Panc1 (cell line): ENCODE results near the gene CEP131. TPM values are rescaled to one million over a fixed set of nuclear protein-coding genes. Genes with fewer than 3 reads are reported as not detected.

Experiments
- ATAC-seq: fragments of 200-7000 bp; cut with Tn5 transposase; 2 replicates; pipeline ENCODE4 v1.9.1; 2020; ENCODE audit warnings: mild to moderate bottlenecking, moderate library complexity
- BruUV-seq: library from RNA; stranded (reverse); fragments of 400-500 nt; replicated peaks from 2 replicates; lab custom pipeline; 2021; lab: Mats Ljungman, UMichigan
- CTCF ChIA-PET: fragments of 300-600 bp; sonication (Branson Sonifier 250); formaldehyde crosslinking; loops from one replicate; lab custom pipeline; 2022; ENCODE audit warnings: antibody characterized with exemption; lab: Charles Lee
- POLR2A ChIA-PET: fragments of 300-600 bp; sonication (Branson Sonifier 250); formaldehyde crosslinking; loops from one replicate; lab custom pipeline; 2022; ENCODE audit warnings: antibody characterized with exemption; lab: Charles Lee
- DNase-seq: peaks from one replicate; pipeline ENCODE4 v3.0.0-alpha.2; 2010; ENCODE audit warnings: low read depth, low spot score
- H3K27ac ChIP-seq: 2 replicates; pipeline ENCODE4 v1.5.1; 2011; ENCODE audit warnings: mild to moderate bottlenecking, low read length, inconsistent platforms
- H3K27me3 ChIP-seq: fragments of 200-500 bp; sonication (Bioruptor generic); 2 replicates; pipeline ENCODE4 v1.6.0; 2014; ENCODE audit warnings: low read length, inconsistent platforms; ENCODE audit not compliant: control insufficient read depth, insufficient read depth
- H3K36me3 ChIP-seq: fragments of 200-500 bp; sonication (Bioruptor generic); 2 replicates; pipeline ENCODE4 v1.5.1; 2014; ENCODE audit warnings: inconsistent platforms, mild to moderate bottlenecking, low read length, moderate library complexity; ENCODE audit not compliant: control insufficient read depth, insufficient read depth
- H3K4me1 ChIP-seq: 2 replicates; pipeline ENCODE4 v1.5.1; 2011; ENCODE audit warnings: inconsistent platforms, mild to moderate bottlenecking, low read length, moderate library complexity; ENCODE audit not compliant: control insufficient read depth, insufficient read depth
- H3K4me3 ChIP-seq, 2 experiments: 2 replicates each; pipeline ENCODE4 v1.5.1; 2011 to 2012; ENCODE audit warnings: low read depth in 2 of 2, low read length in 2 of 2, mild to moderate bottlenecking in 2 of 2, inconsistent platforms in 1 of 2, moderate library complexity in 1 of 2
- H3K9me3 ChIP-seq: fragments of 200-500 bp; sonication (Bioruptor generic); 2 replicates; pipeline ENCODE4 v1.5.1; 2014; ENCODE audit warnings: low read depth, mild to moderate bottlenecking, inconsistent platforms, low read length, moderate library complexity; ENCODE audit not compliant: control insufficient read depth, insufficient read depth
- CTCF ChIP-seq: fragments of 450-650 bp; IDR thresholded peaks from 2 replicates; pipeline ENCODE4 v1.5.1; 2017; ENCODE audit warnings: mild to moderate bottlenecking
- POLR2AphosphoS5 ChIP-seq: IDR thresholded peaks from 2 replicates; pipeline ENCODE4 v1.6.1; 2012; ENCODE audit warnings: mild to moderate bottlenecking, low read depth, low read length, moderate library complexity
- REST ChIP-seq, 2 experiments: IDR thresholded peaks; 2 replicates each; pipeline ENCODE4 v1.6.1; 2011 to 2012; ENCODE audit warnings: low read depth in 2 of 2, control low read depth in 1 of 2, low read length in 1 of 2, mild to moderate bottlenecking in 1 of 2, moderate library complexity in 1 of 2; ENCODE audit not compliant: insufficient read depth in 1 of 2
- SIN3A ChIP-seq: IDR thresholded peaks from 2 replicates; pipeline ENCODE4 v1.6.1; 2012; ENCODE audit warnings: low read depth, mild to moderate bottlenecking, low read length, moderate library complexity, borderline replicate concordance; ENCODE audit not compliant: insufficient read depth
- TCF7L2 ChIP-seq: IDR thresholded peaks from 2 replicates; pipeline ENCODE4 v1.6.1; 2011; ENCODE audit warnings: mild to moderate bottlenecking, low read depth, low read length, inconsistent platforms
- in situ Hi-C: cut with HindIII; loops from 2 replicates; pipeline ENCODE4 v1.10.0; 2016; ENCODE audit warnings: low sequenced_read_pairs, low pct_unique_long_range_greater_than_20kb
- intact Hi-C: fragments of 100-400 bp; cut with micrococcal nuclease; formaldehyde crosslinking; loops from one replicate; pipeline ENCODE4 v1.10.0; 2022; ENCODE audit not compliant: unreplicated experiment
- total RNA-seq: library from RNA; stranded (reverse); gene quantifications from one replicate; pipeline ENCODE4 v1.2.1, GENCODE V29; 2021; ENCODE audit not compliant: unreplicated experiment

Gene CEP131
- total RNA-seq, 1 experiment from 2014 or later: 26.0 TPM

GRCh38 chr17:81265576-81265975 is 42.8 kb upstream of the CEP131 start:
- no peak for ATAC-seq
- Histone ChIP-seq H3K27ac (no peak overlapping the region), H3K9me3 (no peaks in the 10 kb centered on the region), H3K4me3 (no peak overlapping the region), H3K27me3 (no peaks in the 10 kb centered on the region), H3K36me3 (peaks cover 24% of the 10 kb centered on the region), H3K4me1 (no peaks in the 10 kb centered on the region)
- no TSS peak for BruUV-seq
- ChIA-PET POLR2A (no interaction called here), CTCF (no interaction called here)
- in situ Hi-C loops (no loop called here), intact Hi-C loops (no loop called here)
- TF ChIP-seq POLR2AphosphoS5 (no peak), CTCF (no peak), SIN3A (no peak), REST (IDR thresholded peaks at IDR 0.05; ENCODE audit: insufficient read depth in 1 of 2, low read depth in 2 of 2, low read length in 1 of 2) (no peak), TCF7L2 (no peak)
- no peak for DNase-seq

DNA sequence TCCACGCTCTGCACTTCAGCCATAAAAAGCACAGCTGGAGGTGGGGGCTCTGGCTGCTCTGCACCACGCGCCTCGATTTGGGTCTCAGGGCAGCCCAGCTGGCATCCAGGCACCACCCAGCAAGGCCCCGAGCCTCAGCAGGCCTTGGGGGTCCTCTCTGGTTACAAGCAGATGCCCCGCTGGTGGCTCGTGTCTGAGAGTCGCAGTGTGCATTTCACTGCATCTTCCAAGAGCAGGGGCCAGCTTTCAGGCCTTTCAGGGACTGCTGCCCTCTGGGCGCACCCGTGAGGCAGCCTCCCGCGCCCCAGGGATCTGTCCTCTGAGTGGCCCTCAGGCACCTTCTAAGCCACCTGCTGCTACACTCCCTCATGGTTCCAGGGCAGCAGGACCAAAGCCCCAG is 41.9 kb upstream of the CEP131 start:
- H3K27me3 ChIP-seq: no peaks in the 10 kb centered on the region
- H3K4me1 ChIP-seq: no peaks in the 10 kb centered on the region
- DNase-seq: no peak
- TF ChIP-seq TCF7L2 (no peak), CTCF (no peak), POLR2AphosphoS5 (no peak), REST (IDR thresholded peaks at IDR 0.05; ENCODE audit: insufficient read depth in 1 of 2, low read depth in 2 of 2, low read length in 1 of 2) (no peak), SIN3A (no peak)
- H3K9me3 ChIP-seq: no peaks in the 10 kb centered on the region
- ATAC-seq: no peak
- ChIA-PET POLR2A (no interaction called here), CTCF (no interaction called here)
- intact Hi-C loops (no loop called here), in situ Hi-C loops (no loop called here)
- H3K27ac ChIP-seq: no peak overlapping the region
- no peak overlapping the region for H3K4me3 ChIP-seq
- BruUV-seq: no TSS peak
- H3K36me3 ChIP-seq: peaks cover 24% of the 10 kb centered on the region
